Measurements from ENCODE around the gene BCL10. TPM values are rescaled to one million over a fixed set of nuclear protein-coding genes. Genes with fewer than 3 reads are reported as not detected.

BCL10 gene
- total RNA-seq, 1 donor from 2014 or later: 12.3 TPM

- no peak overlapping the region for H3K27ac ChIP-seq
- intact Hi-C loops (cut with DNase I): no loop called here
- no peaks in the 10 kb centered on the region for H3K36me3 ChIP-seq
- DNase-seq (ENCODE audit: extremely low spot score in 2 of 2): no peak
- TF ChIP-seq POLR2AphosphoS5 (IDR thresholded peaks at IDR 0.05; ENCODE audit: insufficient read depth in 1 of 2, low read depth in 1 of 2): no peak
- TF ChIP-seq POLR2A (IDR thresholded peaks at IDR 0.05): no peak
- TF ChIP-seq CTCF (IDR thresholded peaks at IDR 0.05): no peak
- no peaks in the 10 kb centered on the region for H3K4me1 ChIP-seq
- H3K4me3 ChIP-seq: no peak overlapping the region
- H3K27me3 ChIP-seq: no peaks in the 10 kb centered on the region
- H3K9me3 ChIP-seq: no peaks in the 10 kb centered on the region
Observed at GRCh38 chr1:85237613-85238012, 38.8 kb downstream of the BCL10 start.

DNA sequence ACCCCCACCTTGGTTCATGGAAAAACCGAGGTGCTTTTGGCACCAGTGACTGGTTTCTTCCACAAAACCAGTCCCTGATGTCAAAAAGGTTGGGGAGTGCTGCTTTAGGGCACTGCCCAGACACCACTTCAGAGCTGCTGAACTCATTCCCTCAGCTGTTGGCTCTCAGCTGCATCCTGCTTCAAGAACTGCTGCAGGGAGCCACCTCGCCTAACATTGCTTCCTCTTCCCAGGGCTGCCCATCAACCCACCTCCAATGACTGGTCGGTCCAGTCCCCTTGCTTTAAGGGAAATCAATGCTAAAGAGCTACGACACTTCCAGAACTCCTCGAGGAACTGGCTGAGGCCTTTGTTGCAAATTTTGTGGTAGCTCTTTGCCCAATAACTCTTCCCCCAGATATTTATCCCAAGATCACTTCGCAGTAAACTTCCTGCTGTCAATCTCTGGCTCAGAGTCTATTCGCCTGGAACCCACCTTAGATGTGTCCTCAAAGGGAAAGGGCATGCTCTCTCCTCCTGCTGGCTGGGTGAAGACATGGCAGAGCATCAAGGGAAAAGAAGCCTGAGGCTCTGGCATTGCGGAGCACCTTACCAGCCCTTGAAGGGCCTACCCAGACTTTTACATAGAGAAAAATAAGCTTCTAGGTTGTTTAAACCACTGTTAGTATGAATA is 46.0 kb downstream of the BCL10 start:
- Histone ChIP-seq H3K4me3 (no peak overlapping the region), H3K27ac (no peak overlapping the region), H3K27me3 (no peaks in the 10 kb centered on the region), H3K36me3 (no peaks in the 10 kb centered on the region), H3K4me1 (no peaks in the 10 kb centered on the region), H3K9me3 (no peaks in the 10 kb centered on the region)
- intact Hi-C loops (cut with DNase I): no loop called here
- TF ChIP-seq POLR2AphosphoS5 (IDR thresholded peaks at IDR 0.05; ENCODE audit: insufficient read depth in 1 of 2, low read depth in 1 of 2) (no peak), POLR2A (IDR thresholded peaks at IDR 0.05) (no peak), CTCF (IDR thresholded peaks at IDR 0.05) (no peak)
- DNase-seq (ENCODE audit: extremely low spot score in 2 of 2): no peak

DNA sequence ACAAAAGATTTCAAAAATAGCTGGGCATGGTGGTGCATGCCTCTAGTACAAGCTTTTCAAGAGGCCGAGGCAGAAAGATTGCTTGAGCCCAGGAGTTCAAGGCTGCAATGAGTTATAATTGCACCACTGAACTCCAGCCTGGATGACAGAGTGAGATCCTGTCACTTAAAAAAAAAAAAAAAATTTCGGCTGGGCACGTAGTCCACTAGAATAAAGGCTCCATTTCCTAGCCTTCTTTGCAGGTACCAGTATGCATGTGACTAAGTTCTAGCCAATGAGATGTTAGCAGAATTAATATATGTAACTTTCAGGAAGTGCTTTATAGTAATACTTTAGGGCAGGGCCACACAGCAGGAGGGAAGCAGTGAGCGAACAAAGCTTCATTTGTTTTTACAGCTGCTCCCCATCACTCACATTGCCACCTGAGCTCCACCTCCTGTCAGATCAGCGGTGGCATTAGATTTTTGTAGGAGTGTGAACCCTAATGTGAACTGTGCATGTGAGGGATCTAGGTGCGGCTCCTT is 46.8 kb downstream of the BCL10 start:
- H3K4me1 ChIP-seq: peaks cover 1% of the 10 kb centered on the region
- intact Hi-C loops (cut with DNase I): no loop called here
- TF ChIP-seq POLR2AphosphoS5 (IDR thresholded peaks at IDR 0.05; ENCODE audit: insufficient read depth in 1 of 2, low read depth in 1 of 2): no peak
- TF ChIP-seq CTCF (IDR thresholded peaks at IDR 0.05): no peak
- TF ChIP-seq POLR2A (IDR thresholded peaks at IDR 0.05): no peak
- no peaks in the 10 kb centered on the region for H3K9me3 ChIP-seq
- H3K27ac ChIP-seq: no peak overlapping the region
- no peaks in the 10 kb centered on the region for H3K36me3 ChIP-seq
- H3K4me3 ChIP-seq: no peak overlapping the region
- DNase-seq (ENCODE audit: extremely low spot score in 2 of 2): no peak
- H3K27me3 ChIP-seq: no peaks in the 10 kb centered on the region

DNA sequence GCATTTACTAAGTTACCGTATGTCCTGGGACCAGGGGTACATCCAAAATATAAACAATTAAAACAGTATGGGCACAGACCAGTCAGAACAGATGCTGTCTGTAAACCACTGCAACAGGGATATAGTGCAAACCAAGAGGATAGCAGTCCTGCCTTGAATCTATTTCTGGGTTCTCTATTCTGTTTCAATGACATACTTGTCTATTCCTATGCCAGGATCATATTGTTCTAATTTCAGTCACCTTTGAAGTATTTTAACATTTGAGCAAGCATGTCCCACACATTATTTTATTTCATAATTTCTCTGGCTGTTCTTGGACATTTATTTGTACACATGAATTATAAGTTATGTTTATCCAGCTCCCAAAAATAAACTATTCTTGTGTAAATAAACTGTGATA is 47.5 kb downstream of the BCL10 start:
- Histone ChIP-seq H3K27me3 (no peaks in the 10 kb centered on the region), H3K27ac (no peak overlapping the region), H3K36me3 (no peaks in the 10 kb centered on the region), H3K4me3 (no peak overlapping the region), H3K9me3 (no peaks in the 10 kb centered on the region), H3K4me1 (peaks cover 8% of the 10 kb centered on the region)
- TF ChIP-seq POLR2A (IDR thresholded peaks at IDR 0.05) (no peak), POLR2AphosphoS5 (IDR thresholded peaks at IDR 0.05; ENCODE audit: insufficient read depth in 1 of 2, low read depth in 1 of 2) (no peak), CTCF (IDR thresholded peaks at IDR 0.05) (no peak)
- intact Hi-C loops (cut with DNase I): no loop called here
- DNase-seq (ENCODE audit: extremely low spot score in 2 of 2): no peak

GRCh38 chr1:85225624-85226380 is 50.6 kb downstream of the BCL10 start:
- intact Hi-C loops (cut with DNase I): no loop called here
- H3K27ac ChIP-seq: no peak overlapping the region
- no peaks in the 10 kb centered on the region for H3K27me3 ChIP-seq
- TF ChIP-seq CTCF (IDR thresholded peaks at IDR 0.05): no peak
- no peak for TF ChIP-seq POLR2A (IDR thresholded peaks at IDR 0.05)
- no peak for TF ChIP-seq POLR2AphosphoS5 (IDR thresholded peaks at IDR 0.05; ENCODE audit: insufficient read depth in 1 of 2, low read depth in 1 of 2)
- H3K36me3 ChIP-seq: no peaks in the 10 kb centered on the region
- no peaks in the 10 kb centered on the region for H3K9me3 ChIP-seq
- H3K4me3 ChIP-seq: no peak overlapping the region
- DNase-seq (ENCODE audit: extremely low spot score in 2 of 2): no peak
- peaks cover 11% of the 10 kb centered on the region for H3K4me1 ChIP-seq
